Germinal center (tissue), 1 donor: Measurements from ENCODE around the gene NFATC2IP.
"Not testable (repeated sequence)": the region's sequence is repeated elsewhere in the genome, so short reads cannot be mapped to it uniquely, and the experiment has no call there.

Experiments used
- DNase-seq: peaks from one replicate; pipeline ENCODE4 v3.0.0; 2012; ENCODE audit warnings: mixed read lengths, low spot score

The NFATC2IP gene

DNA sequence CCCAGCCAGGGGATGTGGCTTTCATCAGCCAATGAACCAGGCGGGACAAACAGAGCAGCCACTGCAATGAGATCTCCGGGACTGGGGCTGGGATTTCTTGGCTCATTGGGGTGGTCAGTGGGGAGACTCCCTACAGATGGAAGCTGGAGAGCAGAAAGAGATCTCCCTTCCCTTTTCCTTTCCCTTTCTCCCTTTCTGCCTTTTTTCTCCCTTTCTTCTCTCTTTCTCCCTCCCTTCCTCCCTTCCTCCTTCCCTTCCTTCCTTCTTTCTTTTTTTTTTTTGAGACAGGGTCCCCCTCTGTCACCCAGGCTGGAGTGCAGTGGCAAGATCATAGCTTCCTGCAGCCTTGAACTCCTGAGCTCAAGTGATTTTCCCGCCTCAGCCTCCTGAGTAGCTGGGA is 48.1 kb downstream of the NFATC2IP start:
- no peak for DNase-seq

GRCh38 chr16:28999577-28999976 is 48.8 kb downstream of the NFATC2IP start:
- no peak for DNase-seq

DNA sequence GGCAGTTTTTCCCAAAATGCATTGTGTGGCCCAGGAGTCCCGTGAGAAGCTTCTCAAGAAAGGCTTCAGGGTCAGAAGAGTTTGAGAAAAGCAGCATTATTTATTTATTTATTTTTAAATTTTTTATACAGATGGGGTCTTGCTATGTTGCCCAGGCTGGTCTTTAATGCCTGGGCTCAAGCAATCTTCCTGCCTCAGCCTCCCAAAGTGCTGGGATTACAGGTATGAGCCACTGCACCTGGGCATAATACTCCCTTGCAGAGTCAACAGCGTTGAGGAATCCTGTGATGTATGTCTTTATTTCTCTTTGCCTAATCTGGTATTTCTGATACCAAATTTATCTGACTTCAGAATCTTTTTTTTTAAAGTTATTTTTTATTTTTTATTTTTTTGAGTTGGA is 49.3 kb downstream of the NFATC2IP start:
- no peak for DNase-seq

DNA sequence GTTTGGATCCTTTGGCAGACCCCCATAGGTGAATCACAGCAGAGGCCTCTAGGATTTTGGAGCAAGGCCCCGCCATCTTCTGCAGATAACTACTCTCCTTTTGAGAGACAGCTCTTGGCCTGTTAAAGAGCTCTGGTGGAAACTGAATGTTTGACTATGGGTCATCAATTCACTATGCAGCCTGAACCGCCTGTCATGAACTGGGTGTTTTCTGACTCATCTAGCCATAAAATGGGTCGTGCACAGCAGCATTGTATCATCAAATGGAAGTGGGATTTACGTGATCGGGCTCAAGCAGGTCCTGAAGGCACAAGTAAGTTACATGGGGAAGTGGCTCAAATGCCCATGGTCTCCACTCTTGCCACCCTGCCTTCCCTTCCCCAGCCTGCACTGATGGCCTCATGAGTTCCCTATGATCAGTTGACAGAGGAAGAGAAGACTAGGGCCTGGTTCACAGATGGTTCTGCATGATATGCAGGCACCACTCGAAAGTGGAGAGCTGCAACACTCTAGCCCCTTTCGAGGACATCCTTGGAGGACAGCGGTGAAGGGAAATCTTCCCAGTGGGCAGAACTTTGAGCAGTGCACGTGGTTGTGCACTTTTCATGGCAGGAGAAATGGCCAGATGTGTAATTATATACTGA is 53.9 kb downstream of the NFATC2IP start:
- DNase-seq, result not testable (repeated sequence)

GRCh38 chr16:29007730-29008593 is 57.2 kb downstream of the NFATC2IP start:
- DNase-seq, result no peak

DNA sequence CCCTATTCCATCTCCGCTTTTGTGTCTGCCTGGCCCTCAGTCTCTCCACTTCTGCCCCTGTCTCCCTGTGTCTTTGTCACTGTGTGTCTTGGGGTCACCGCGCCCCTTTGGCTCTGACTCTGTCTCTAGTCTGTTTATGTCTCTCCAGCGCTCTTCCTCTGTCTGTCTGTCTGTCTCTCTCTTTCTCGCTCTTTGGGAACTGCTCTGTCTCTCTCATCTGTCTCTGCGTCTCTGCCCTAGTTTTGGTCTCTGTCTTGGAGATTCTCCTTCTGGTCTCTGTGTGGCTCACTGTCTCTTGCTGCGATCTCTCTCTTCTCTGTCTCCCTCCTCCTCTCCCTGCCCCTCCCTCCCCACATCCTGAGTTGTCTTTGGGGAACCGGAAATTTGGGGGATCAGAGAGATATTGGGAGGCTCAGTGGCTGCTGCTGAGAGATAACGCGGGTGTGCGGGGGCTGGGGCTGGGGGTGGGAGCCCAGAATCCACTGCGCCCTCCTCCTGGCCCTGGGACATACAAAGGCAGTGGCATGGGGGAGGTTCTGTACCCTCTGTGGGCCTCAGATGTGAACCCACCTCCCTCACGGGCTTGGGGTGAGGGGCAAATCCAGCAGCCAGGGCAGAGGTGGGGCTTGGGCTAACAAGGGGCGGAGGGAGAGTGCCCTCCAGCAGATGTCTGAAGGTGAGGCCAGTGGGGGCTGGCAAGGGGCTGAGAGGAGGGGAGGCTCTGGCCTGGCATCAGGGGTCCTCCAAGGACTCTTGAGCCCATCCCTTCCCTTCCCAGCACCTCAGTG is 58.5 kb downstream of the NFATC2IP start:
- DNase-seq, result no peak

- no peak for DNase-seq
Measured at GRCh38 chr16:29009838-29010166, 59.1 kb downstream of the NFATC2IP start.

DNA sequence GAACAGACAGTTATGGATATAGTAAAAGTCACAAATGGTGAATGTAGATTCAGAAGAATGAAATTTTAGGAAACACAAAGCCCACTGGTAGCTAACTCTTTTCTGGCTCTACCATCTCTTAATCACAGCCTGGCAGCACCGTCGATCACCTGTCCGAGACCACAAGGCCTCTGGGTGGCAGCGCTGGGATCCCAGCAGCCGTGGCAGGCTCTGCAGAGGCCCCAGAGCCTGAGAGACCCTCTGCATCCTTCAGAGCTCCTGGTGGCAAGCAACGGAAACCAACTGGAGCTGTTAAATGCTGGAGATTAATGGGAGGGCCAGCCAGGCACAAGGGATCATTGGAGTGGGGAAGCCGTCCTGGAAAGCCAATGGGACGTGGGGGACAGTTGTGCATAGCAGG is 60.4 kb downstream of the NFATC2IP start:
- DNase-seq, result no peak

DNA sequence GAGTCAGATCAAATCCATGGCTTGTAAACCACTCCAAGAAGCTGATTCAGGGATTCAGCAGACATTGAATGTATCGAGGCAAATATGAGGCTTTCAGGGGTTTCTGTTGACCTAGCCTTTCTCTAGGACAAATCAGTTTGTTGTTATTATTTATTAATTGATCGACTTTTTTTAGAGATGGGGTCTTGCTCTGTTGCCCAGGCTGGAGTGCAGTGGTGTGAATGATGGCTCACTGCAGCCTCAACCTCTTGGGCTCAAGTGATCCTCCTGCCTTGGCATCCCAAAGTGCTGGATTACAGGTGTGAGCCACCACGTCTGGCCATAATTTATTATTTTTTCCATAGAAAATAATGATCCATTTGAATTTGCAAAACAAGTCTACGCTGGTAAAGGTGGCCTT is 61.1 kb downstream of the NFATC2IP start:
- no peak for DNase-seq

DNA sequence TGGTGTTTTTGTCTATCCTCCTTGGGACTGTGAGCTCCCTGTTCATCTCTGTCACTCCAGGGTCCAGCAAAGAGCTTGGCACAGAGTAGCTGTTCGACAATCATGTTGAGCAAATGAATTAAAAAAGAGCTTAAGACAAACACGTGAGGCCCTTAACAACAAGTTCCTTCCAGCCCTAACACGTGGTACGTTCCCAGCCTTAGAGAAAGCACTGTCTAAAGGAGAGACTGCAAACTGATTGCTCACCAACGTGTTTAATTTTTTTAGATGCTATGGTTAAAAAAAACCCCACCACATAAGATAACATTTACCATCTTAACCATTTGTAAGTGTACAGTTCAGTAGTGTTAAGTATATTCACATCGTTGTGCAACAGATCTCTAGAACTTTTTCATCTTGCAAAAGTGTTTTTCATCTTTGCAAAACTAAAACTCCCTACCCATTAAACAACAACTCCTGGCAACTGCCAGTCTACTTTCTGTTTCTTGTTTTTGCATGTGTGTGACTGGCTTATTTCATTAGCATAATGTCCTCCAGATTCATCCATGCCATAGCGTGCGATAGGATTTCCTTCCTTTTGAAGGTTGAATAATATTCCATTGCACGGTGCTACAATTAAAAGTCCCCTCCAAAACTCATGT is 62.3 kb downstream of the NFATC2IP start:
- no peak for DNase-seq

DNA sequence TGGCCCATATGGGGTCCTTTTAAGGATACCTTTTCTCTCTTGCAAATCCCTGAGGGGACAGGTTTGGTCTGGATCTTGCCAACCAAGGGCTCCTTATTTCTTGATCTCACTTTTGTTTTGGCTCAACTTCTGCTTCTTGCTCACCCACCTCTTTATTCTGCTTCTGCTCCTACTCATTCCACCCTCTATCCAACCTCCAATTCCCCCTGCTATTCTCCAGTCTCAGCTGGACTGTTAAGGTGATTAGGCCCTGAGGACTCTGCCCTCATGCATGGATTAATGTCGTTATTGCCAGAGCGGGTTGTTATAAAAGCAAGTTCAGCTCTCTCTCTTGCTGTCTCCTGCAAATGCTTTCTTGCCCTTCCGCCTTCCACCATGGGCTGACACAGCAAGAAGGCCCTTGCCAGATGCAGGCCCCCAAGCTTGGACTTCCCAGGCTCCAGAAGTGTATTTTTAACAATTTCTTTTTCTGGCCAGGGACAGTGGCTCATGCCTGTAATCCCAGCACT is 63.9 kb downstream of the NFATC2IP start:
- DNase-seq, result no peak
